IMR-90 (cell line): Measurements from ENCODE around the gene ELMO1. TPM values are rescaled to one million over a fixed set of nuclear protein-coding genes. Genes with fewer than 3 reads are reported as not detected.

Experiments
- ATAC-seq: fragments of 200-7000 bp; cut with Tn5 transposase; 2 replicates; pipeline ENCODE4 v1.9.1; 2020; ENCODE audit warnings: low read depth, mild to moderate bottlenecking, moderate library complexity
- BruUV-seq: library from RNA; stranded (reverse); fragments of 400-500 nt; replicated peaks from 2 replicates; lab custom pipeline; 2021; lab: Mats Ljungman, UMichigan
- CTCF ChIA-PET: fragments of 300-600 bp; formaldehyde crosslinking; extraction: SDS; loops from one replicate; lab custom pipeline; 2021; ENCODE audit warnings: antibody characterized with exemption; lab: Yijun Ruan, JAX
- POLR2A ChIA-PET: fragments of 300-600 bp; sonication (Branson Sonifier 250); formaldehyde crosslinking; loops from one replicate; lab custom pipeline; 2022; ENCODE audit warnings: antibody characterized with exemption; ENCODE audit not compliant: unreplicated experiment; lab: Charles Lee
- DNase-seq: peaks from one replicate; pipeline ENCODE4 v3.0.0; 2013
- H2AFZ ChIP-seq: replicated peaks from 2 replicates; pipeline ENCODE3; 2013; ENCODE audit warnings: low read length, mild to moderate bottlenecking; ENCODE audit not compliant: poor library complexity
- H2AK5ac ChIP-seq: 2 replicates; pipeline ENCODE4 v1.6.1; 2013; ENCODE audit warnings: low read depth, low read length, inconsistent platforms
- H2AK9ac ChIP-seq: replicated peaks from 2 replicates; pipeline ENCODE3; 2013; ENCODE audit warnings: mild to moderate bottlenecking, low read depth, low read length, moderate library complexity; ENCODE audit not compliant: poor library complexity
- H2BK120ac ChIP-seq: 2 replicates; pipeline ENCODE4 v1.6.1; 2013; ENCODE audit warnings: low read depth, low read length, inconsistent platforms
- H2BK15ac ChIP-seq: 3 replicates; pipeline ENCODE4 v1.6.1; 2013; ENCODE audit warnings: low read depth, low read length, inconsistent platforms
- H2BK20ac ChIP-seq: 2 replicates; pipeline ENCODE4 v1.6.1; 2013; ENCODE audit warnings: low read depth, mild to moderate bottlenecking, inconsistent platforms, low read length, moderate library complexity
- H2BK5ac ChIP-seq: 2 replicates; pipeline ENCODE4 v1.6.1; 2013; ENCODE audit warnings: mild to moderate bottlenecking, low read depth, low read length, inconsistent platforms; ENCODE audit not compliant: poor library complexity, severe bottlenecking
- H3K14ac ChIP-seq: replicated peaks from 2 replicates; pipeline ENCODE4 v1.6.1; 2013; ENCODE audit warnings: low read depth, low read length, inconsistent platforms
- H3K18ac ChIP-seq: 2 replicates; pipeline ENCODE4 v1.6.1; 2013; ENCODE audit warnings: low read depth, low read length, control low read depth
- H3K23ac ChIP-seq: 2 replicates; pipeline ENCODE4 v1.6.1; 2013; ENCODE audit warnings: low read depth, low read length, inconsistent platforms
- H3K27ac ChIP-seq: 2 replicates; pipeline ENCODE4 v1.5.1; 2013; ENCODE audit warnings: mild to moderate bottlenecking, control low read depth, low read length; ENCODE audit not compliant: insufficient read depth
- H3K27me3 ChIP-seq: 2 replicates; pipeline ENCODE4 v1.6.1; 2013; ENCODE audit warnings: low read length; ENCODE audit not compliant: control insufficient read depth, insufficient read depth
- H3K36me3 ChIP-seq: 2 replicates; pipeline ENCODE4 v1.6.1; 2013; ENCODE audit warnings: low read length, mixed read lengths; ENCODE audit not compliant: control insufficient read depth, insufficient read depth
- H3K4ac ChIP-seq: 2 replicates; pipeline ENCODE4 v1.6.1; 2013; ENCODE audit warnings: low read depth, low read length, inconsistent platforms
- H3K4me1 ChIP-seq: 2 replicates; pipeline ENCODE4 v1.6.1; 2013; ENCODE audit warnings: low read length, mixed read lengths; ENCODE audit not compliant: control insufficient read depth, insufficient read depth
- H3K4me2 ChIP-seq: 2 replicates; pipeline ENCODE4 v1.6.1; 2013; ENCODE audit warnings: low read depth, mild to moderate bottlenecking, control low read depth, low read length, moderate library complexity
- H3K4me3 ChIP-seq: 2 replicates; pipeline ENCODE4 v1.5.1; 2013; ENCODE audit warnings: low read depth, mild to moderate bottlenecking, control low read depth, low read length, moderate library complexity; ENCODE audit not compliant: insufficient read depth
- H3K56ac ChIP-seq: 2 replicates; pipeline ENCODE4 v1.6.1; 2013; ENCODE audit warnings: low read length, inconsistent platforms; ENCODE audit not compliant: insufficient read depth; ENCODE audit errors: extremely low read depth
- H3K79me1 ChIP-seq, 2 experiments: 2 replicates each; pipeline ENCODE4 v1.6.1; 2013; ENCODE audit warnings: low read length in 2 of 2, inconsistent platforms in 1 of 2, low read depth in 1 of 2
- H3K9ac ChIP-seq: 2 replicates; pipeline ENCODE4 v1.6.1; 2013; ENCODE audit warnings: low read depth, low read length, control low read depth
- H3K9me1 ChIP-seq: 2 replicates; pipeline ENCODE4 v1.6.1; 2013; ENCODE audit warnings: low read length, inconsistent platforms; ENCODE audit not compliant: insufficient read depth
- H3K9me3 ChIP-seq: 2 replicates; pipeline ENCODE4 v1.6.1; 2013; ENCODE audit warnings: low read length; ENCODE audit not compliant: control insufficient read depth, insufficient read depth
- H4K20me1 ChIP-seq: 2 replicates; pipeline ENCODE4 v1.6.1; 2013; ENCODE audit warnings: low read length, inconsistent platforms; ENCODE audit not compliant: insufficient read depth
- H4K5ac ChIP-seq: 2 replicates; pipeline ENCODE4 v1.6.1; 2013; ENCODE audit warnings: mild to moderate bottlenecking, low read depth, low read length, control low read depth
- H4K8ac ChIP-seq, 2 experiments: 2 replicates each; pipeline ENCODE4 v1.6.1; 2013; ENCODE audit warnings: low read depth in 2 of 2, low read length in 2 of 2, control low read depth in 1 of 2, inconsistent platforms in 1 of 2
- H4K91ac ChIP-seq: 2 replicates; pipeline ENCODE4 v1.6.1; 2013; ENCODE audit warnings: low read depth, low read length, inconsistent platforms; ENCODE audit not compliant: insufficient read depth
- CEBPB ChIP-seq: IDR thresholded peaks from 2 replicates; pipeline ENCODE4 v1.6.1; 2012; ENCODE audit warnings: low read depth, low read length, improper control_type of control experiment
- MAZ ChIP-seq: IDR thresholded peaks from 2 replicates; pipeline ENCODE4 v1.6.1; 2012; ENCODE audit warnings: low read depth, mild to moderate bottlenecking, low read length, improper control_type of control experiment, moderate library complexity, borderline replicate concordance
- WGBS, 2 experiments: methylation state at CpG; one replicate each; pipeline versions ENCODE4 v1.1.5 to v1.1.7; 2013; ENCODE audit warnings: missing lambda C conversion rate in 2 of 2; ENCODE audit not compliant: insufficient read length in 1 of 2; ENCODE audit errors: extremely low coverage in 2 of 2; 5-methylcytosine and 5-hydroxymethylcytosine counted together
- dilution Hi-C: fragments of 300-500 bp; cut with HindIII; formaldehyde crosslinking; loops from one replicate; pipeline ENCODE4 v1.14.3; 2018; ENCODE audit warnings: low sequenced_read_pairs; ENCODE audit not compliant: unreplicated experiment
- in situ Hi-C: fragments of 300-500 bp; cut with MboI; formaldehyde crosslinking; loops from 3 replicates; pipeline ENCODE4 v1.14.3; 2019; ENCODE audit warnings: low sequenced_read_pairs, inconsistent platforms, mixed read lengths
- intact Hi-C: fragments of 100-400 bp; cut with micrococcal nuclease; formaldehyde crosslinking; loops from 2 replicates; pipeline ENCODE4 v1.10.0; 2022
- polyA plus RNA-seq, 3 experiments: library from polyadenylated mRNA; depleted of rRNA; stranded (reverse); fragments of >200 nt; gene quantifications; 2 replicates each; pipeline ENCODE4 v1.2.3, GENCODE V29; 2012; ENCODE audit warnings: low replicate concordance in 1 of 3
- total RNA-seq: library from RNA; depleted of rRNA; stranded (reverse); fragments of >200 nt; gene quantifications from 2 replicates; pipeline ENCODE4 v1.2.3, GENCODE V29; 2012

Gene ELMO1
- total and polyA plus RNA-seq, 2 of the 4 experiments (the other 2 are of a cell fraction), result 0.03 TPM; not detected in 1

- Histone ChIP-seq H2BK15ac (no peak overlapping the region), H2AK5ac (no peak overlapping the region), H2BK120ac (no peak overlapping the region), H2BK5ac (no peak overlapping the region), H3K79me1 (no peaks in the 10 kb centered on the region), H3K9me1 (peaks cover 6% of the 10 kb centered on the region; the same call in 1 of the 2 replicates), H3K27me3 (peaks cover 2% of the 10 kb centered on the region; the same call in 1 of the 2 replicates), H2AFZ (no peak overlapping the region), H4K8ac (no peak overlapping the region), H4K20me1 (no peaks in the 10 kb centered on the region), H3K36me3 (no peaks in the 10 kb centered on the region), H3K9ac (no peak overlapping the region), H3K4ac (no peak overlapping the region), H3K23ac (no peak overlapping the region), H3K18ac (no peak overlapping the region), H3K14ac (no peak overlapping the region), H3K4me1 (peaks cover 1% of the 10 kb centered on the region; the same call in 1 of the 2 replicates), H3K56ac (no peak overlapping the region; the same call in 1 of the 2 replicates), H3K9me3 (no peaks in the 10 kb centered on the region), H3K4me2 (no peak overlapping the region), H4K91ac (no peak overlapping the region), H2AK9ac (no peak overlapping the region), H2BK20ac (no peak overlapping the region), H4K5ac (no peak overlapping the region), H3K4me3 (no peak overlapping the region), H3K27ac (no peak overlapping the region)
- ChIA-PET POLR2A (no interaction called here), CTCF (no interaction called here)
- TF ChIP-seq MAZ (no peak; the same call in 1 of the 2 replicates), CEBPB (peak; percentile 76)
- DNase-seq (peak; percentile 36), ATAC-seq (peak; percentile 70)
- in situ Hi-C loops, result no loop called here
- no TSS peak for BruUV-seq
- 40% methylated on average over 1 of the region's 3 CpGs; no CpG with 5 or more reads in 1 of the 2 experiments for WGBS, 2 experiments
- intact Hi-C loops, result no loop called here
- dilution Hi-C loops, result no loop called here
Measured at GRCh38 chr7:37052705-37053104, 396.0 kb downstream of the ELMO1 start.
